ENCODE results near the gene ARHGAP21.

GRCh38 chr10:24597961-24598360, 125.7 kb downstream of the ARHGAP21 start:
- no peak for TF ChIP-seq CTCF (conservative IDR thresholded peaks at IDR 0.05)
- no peak for TF ChIP-seq EZH2 (IDR thresholded peaks at IDR 0.05; ENCODE audit: low read depth)
